Measurements from ENCODE around the gene C19orf73. TPM values are rescaled to one million over a fixed set of nuclear protein-coding genes. Genes with fewer than 3 reads are reported as not detected.

The C19orf73 gene
- total and polyA plus RNA-seq, 2 donors = 1.6 TPM; not detected in 1

DNA sequence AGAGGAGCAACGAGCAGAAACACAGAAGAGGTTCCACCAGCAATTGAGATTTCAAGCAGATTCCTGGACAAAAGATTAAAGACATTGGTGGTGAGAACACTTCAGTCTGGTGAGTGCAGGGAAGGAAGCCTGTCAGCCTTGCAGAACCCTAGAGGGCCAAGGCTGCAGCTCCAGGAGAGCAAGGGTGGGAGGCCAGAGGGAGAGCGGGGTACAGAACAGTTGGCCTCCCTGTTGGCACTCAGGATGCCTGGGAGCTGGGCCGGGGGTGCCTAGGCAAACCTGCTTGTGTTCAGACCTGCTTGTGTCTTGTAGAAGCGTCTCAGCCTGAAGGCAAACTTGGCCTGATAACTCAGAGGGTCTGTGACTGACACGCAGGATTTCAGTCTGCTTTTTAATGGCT, 9.9 kb downstream of the C19orf73 start:
- WGBS = 72% methylated on average over 5 of the region's 5 CpGs
- DNase-seq (ENCODE audit: extremely low spot score) = no peak
- Histone ChIP-seq H3K36me3 (ENCODE audit: insufficient read depth) (peaks cover 4% of the 10 kb centered on the region), H3K27ac (ENCODE audit: low read depth) (no peak overlapping the region), H3K4me1 (ENCODE audit: insufficient read depth) (no peaks in the 10 kb centered on the region), H3K4me3 (ENCODE audit: low read depth, low read length) (no peak overlapping the region)

DNA sequence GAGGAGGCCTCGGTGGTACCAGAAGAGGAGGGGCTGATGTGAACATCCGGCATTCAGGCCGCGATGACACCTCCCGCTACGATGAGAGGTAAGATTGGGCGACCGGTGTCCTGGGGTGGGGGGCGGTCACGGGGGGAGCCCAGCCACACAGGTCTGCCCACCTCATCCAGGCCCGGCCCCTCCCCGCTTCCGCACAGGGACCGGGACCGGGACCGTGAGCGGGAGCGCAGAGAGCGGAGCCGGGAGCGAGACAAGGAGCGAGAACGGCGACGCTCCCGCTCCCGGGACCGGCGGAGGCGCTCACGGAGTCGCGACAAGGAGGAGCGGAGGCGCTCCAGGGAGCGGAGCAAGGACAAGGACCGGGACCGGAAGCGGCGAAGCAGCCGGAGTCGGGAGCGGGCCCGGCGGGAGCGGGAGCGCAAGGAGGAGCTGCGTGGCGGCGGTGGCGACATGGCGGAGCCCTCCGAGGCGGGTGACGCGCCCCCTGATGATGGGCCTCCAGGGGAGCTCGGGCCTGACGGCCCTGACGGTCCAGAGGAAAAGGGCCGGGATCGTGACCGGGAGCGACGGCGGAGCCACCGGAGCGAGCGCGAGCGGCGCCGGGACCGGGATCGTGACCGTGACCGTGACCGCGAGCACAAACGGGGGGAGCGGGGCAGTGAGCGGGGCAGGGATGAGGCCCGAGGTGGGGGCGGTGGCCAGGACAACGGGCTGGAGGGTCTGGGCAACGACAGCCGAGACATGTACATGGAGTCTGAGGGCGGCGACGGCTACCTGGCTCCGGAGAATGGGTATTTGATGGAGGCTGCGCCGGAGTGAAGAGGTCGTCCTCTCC, 11.1 kb downstream of the C19orf73 start:
- DNase-seq (ENCODE audit: extremely low spot score) = no peak
- H3K27ac ChIP-seq (ENCODE audit: low read depth) = no peak overlapping the region
- no peak overlapping the region for H3K4me3 ChIP-seq (ENCODE audit: low read depth, low read length)
- 94% methylated on average over 93 of the region's 93 CpGs for WGBS
- H3K36me3 ChIP-seq (ENCODE audit: insufficient read depth) = peaks cover 4% of the 10 kb centered on the region
- no peaks in the 10 kb centered on the region for H3K4me1 ChIP-seq (ENCODE audit: insufficient read depth)

DNA sequence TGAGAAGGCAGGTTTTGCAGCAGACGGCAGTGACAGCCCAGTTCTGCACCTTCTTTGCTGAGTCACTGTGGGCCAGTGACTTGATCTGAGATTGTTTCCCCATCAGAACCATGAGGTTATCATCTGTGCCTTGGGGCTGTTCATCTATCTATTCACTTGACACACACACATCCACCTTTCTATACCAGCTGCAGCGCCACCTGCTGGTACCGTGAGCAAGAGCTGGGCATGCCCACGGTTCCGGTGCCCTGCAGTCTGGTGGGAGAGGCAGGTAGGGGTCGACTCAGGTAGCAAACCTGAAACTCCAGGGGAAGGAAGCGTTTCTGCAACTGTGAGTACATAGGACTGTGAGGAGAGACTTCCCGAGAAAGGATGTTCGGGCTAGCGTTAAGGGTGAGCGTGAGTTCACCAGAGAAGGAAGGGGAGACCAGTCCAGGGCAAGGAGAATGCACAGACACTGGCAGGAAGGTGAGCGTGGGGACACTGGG, 12.3 kb downstream of the C19orf73 start:
- WGBS = 62% methylated on average over 12 of the region's 12 CpGs
- H3K36me3 ChIP-seq (ENCODE audit: insufficient read depth) = peaks cover 4% of the 10 kb centered on the region
- DNase-seq (ENCODE audit: extremely low spot score) = no peak
- H3K4me3 ChIP-seq (ENCODE audit: low read depth, low read length) = no peak overlapping the region
- no peaks in the 10 kb centered on the region for H3K4me1 ChIP-seq (ENCODE audit: insufficient read depth)
- H3K27ac ChIP-seq (ENCODE audit: low read depth) = no peak overlapping the region

DNA sequence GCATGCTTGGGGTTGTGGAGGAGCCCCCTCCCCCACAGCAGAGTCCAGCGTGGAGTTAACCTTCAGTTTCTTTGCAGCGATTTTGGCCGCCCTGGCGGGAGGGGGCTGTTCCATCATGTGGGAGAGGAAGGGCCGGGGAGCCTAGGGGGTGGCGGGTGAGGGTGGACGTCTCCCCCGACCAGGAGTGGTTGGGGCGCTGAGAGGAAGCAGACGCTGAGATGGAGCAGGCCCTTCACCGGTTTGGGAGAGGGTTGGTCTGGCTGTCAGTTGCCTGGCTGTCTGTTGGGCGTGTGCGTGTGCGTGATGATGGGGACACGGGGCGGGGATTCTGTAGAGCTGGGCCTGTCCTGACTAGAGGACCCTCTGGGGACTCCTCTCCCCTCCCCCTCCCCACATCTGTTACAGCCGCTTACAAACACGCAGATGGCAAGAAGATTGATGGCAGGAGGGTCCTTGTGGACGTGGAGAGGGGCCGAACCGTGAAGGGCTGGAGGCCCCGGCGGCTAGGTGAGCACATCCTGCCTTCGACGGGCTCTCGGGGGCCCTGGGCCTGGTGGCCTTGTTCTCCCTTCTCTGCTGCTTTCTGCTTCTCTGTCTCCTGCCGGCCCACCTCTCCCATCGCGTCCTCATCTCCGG, 14.6 kb downstream of the C19orf73 start:
- Histone ChIP-seq H3K27ac (ENCODE audit: low read depth) (no peak overlapping the region), H3K4me3 (ENCODE audit: low read depth, low read length) (no peak overlapping the region), H3K4me1 (ENCODE audit: insufficient read depth) (no peaks in the 10 kb centered on the region), H3K36me3 (ENCODE audit: insufficient read depth) (peaks cover 6% of the 10 kb centered on the region)
- 79% methylated on average over 30 of the region's 30 CpGs for WGBS
- no peak for DNase-seq (ENCODE audit: extremely low spot score)

DNA sequence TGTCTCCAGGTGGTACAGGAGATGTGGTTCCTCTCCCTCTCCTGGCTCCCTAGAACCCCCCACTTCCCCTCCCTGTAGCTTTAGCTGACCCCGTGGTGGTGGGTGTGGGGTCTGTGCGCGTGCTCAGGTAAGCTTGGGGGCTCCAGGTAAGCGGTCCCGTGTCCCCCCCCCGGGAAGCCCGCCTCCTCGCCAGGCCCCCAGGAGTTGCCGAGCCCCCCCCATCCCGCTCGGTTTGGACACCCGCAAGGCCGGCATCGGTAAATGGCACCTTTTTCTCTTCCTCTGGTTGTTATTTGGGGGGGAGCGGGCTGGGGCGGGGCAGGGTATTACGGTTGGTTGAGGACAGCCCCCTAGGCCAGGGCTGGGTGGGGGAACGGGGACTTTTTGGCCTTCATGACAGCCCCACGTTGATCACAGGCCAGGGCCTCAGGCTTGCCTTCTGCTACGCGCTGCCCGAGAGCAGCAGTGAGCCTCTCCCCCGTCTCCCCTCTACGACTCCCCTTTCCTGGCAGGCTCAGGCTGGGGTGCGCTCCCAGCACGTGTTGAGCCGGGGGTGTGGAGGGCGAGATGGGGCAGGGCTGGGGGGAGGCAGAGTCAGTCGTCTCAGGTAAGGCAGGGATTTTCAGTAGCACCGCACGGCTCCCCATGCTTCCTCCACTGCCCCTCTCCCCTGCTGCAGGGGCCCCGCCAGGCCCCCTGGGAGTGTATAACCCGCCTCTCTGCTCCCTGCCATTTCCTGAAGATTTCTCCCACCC, 15.4 kb downstream of the C19orf73 start:
- Histone ChIP-seq H3K4me1 (ENCODE audit: insufficient read depth) (no peaks in the 10 kb centered on the region), H3K4me3 (ENCODE audit: low read depth, low read length) (no peak overlapping the region), H3K36me3 (ENCODE audit: insufficient read depth) (peaks cover 6% of the 10 kb centered on the region), H3K27ac (ENCODE audit: low read depth) (no peak overlapping the region)
- WGBS = 85% methylated on average over 33 of the region's 33 CpGs
- no peak for DNase-seq (ENCODE audit: extremely low spot score)

DNA sequence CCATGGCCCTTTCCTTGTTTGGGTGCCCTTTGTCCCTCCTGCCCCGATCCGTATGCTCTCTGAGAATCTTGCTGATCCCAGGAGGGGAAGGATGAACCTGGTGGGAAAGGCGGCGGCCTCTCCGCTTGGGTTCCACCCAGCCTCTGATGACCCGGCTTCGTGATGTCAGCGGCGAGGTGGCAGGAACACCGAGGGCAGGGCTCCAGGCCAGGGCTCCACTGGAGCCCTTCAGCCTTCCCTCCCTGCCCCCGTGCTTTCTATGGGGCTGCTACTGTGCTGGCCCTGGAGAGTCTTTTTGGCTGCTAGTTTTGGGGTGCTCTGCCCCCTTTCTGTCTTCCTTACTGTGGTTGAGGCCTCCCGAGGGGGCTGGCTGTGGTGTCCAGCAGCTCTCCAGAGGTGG, 16.6 kb downstream of the C19orf73 start:
- H3K36me3 ChIP-seq (ENCODE audit: insufficient read depth) = peaks cover 2% of the 10 kb centered on the region
- no peak for DNase-seq (ENCODE audit: extremely low spot score)
- H3K27ac ChIP-seq (ENCODE audit: low read depth) = no peak overlapping the region
- H3K4me3 ChIP-seq (ENCODE audit: low read depth, low read length) = no peak overlapping the region
- no peaks in the 10 kb centered on the region for H3K4me1 ChIP-seq (ENCODE audit: insufficient read depth)
- 88% methylated on average over 12 of the region's 12 CpGs for WGBS

DNA sequence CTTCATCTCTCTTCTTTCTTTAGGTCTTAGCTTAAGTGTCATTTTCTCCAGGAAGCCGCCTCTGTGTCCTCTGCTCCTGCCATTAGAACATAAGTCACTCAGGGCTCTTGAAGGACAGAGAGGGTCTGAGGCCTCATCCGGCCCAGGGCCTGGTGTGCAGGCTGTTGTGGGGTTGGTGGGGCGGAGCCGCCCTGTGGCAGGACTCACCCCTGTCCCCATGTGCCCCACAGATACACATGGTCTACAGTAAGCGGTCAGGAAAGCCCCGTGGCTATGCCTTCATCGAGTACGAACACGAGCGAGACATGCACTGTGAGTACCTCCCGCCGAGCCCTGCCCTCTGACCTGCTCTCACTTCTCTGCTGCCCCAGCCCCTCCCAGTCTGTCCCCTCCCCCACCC, 17.8 kb downstream of the C19orf73 start:
- Histone ChIP-seq H3K27ac (ENCODE audit: low read depth) (no peak overlapping the region), H3K36me3 (ENCODE audit: insufficient read depth) (peaks cover 2% of the 10 kb centered on the region), H3K4me3 (ENCODE audit: low read depth, low read length) (no peak overlapping the region), H3K4me1 (ENCODE audit: insufficient read depth) (no peaks in the 10 kb centered on the region)
- DNase-seq (ENCODE audit: extremely low spot score) = no peak
- WGBS = 88% methylated on average over 12 of the region's 12 CpGs

DNA sequence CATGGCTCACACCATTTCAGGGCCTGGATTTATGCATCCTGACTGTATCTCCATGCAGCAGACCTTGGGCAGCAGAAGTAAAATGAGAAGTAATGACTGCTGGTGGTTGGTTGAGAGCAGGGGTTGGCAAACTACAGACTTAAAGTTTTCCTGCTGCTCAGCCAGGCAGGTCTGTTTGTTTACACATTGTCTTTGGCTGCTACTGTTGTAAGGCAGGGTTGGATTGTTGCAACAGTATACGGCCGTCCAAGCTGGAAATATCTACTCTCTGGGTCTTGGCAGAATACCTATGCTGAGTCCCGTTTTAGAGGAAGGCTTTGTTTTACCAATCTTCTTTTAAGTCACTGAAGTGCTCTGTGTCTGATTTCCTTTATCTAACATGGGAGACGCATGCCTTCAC, 20.1 kb downstream of the C19orf73 start:
- DNase-seq (ENCODE audit: extremely low spot score) = no peak

DNA sequence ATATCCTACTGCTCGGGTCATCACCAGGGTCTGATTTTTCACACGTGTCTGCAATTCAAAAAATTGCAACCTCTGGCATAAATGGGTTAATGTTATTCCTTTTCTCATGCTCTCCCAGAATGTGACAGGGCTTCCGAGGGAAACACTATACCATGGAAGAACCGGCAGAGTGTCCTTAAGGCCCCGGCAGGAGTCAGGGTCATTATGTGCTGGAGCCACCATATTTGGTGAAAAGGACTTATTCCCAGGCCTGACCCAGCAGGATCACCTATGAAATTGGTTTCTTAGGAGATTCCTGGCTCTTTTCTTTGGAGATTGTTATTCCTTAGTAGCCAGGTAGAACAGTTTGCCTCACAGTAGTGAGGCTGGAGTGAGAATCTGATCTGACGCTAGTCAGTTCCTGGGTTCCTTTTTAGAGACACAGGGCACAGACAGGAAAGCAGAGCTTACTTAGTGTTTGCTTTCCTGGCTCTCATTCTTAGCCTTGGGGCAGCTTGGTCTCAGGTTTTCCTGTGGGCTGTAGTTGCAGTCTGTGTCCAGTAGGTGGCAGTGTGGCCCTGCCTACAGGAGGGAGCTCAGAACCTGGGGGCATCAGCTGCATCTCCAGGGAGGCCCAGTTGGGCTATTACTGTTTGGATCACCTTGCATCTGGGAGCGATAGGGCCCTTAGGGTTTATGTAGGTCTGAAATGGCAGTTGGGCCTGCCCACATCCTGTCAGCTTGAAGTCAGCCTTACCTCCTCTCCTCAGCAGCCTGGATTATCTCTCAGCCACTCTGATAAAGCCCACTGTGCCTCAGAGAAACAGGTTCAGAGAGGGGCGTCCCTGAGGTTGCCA, 21.3 kb downstream of the C19orf73 start:
- peaks cover 2% of the 10 kb centered on the region for H3K36me3 ChIP-seq (ENCODE audit: insufficient read depth)
- H3K4me1 ChIP-seq (ENCODE audit: insufficient read depth) = no peaks in the 10 kb centered on the region
- no peak overlapping the region for H3K4me3 ChIP-seq (ENCODE audit: low read depth, low read length)
- WGBS = 49% methylated on average over 8 of the region's 8 CpGs
- H3K27ac ChIP-seq (ENCODE audit: low read depth) = no peak overlapping the region
- DNase-seq (ENCODE audit: extremely low spot score) = no peak

More for the DNA sequence above, 20.1 kb downstream of the C19orf73 start:
- Histone ChIP-seq H3K27ac (ENCODE audit: low read depth) (no peak overlapping the region), H3K36me3 (ENCODE audit: insufficient read depth) (peaks cover 2% of the 10 kb centered on the region), H3K4me3 (ENCODE audit: low read depth, low read length) (no peak overlapping the region), H3K4me1 (ENCODE audit: insufficient read depth) (no peaks in the 10 kb centered on the region)
- WGBS = 73% methylated on average over 4 of the region's 4 CpGs

DNA sequence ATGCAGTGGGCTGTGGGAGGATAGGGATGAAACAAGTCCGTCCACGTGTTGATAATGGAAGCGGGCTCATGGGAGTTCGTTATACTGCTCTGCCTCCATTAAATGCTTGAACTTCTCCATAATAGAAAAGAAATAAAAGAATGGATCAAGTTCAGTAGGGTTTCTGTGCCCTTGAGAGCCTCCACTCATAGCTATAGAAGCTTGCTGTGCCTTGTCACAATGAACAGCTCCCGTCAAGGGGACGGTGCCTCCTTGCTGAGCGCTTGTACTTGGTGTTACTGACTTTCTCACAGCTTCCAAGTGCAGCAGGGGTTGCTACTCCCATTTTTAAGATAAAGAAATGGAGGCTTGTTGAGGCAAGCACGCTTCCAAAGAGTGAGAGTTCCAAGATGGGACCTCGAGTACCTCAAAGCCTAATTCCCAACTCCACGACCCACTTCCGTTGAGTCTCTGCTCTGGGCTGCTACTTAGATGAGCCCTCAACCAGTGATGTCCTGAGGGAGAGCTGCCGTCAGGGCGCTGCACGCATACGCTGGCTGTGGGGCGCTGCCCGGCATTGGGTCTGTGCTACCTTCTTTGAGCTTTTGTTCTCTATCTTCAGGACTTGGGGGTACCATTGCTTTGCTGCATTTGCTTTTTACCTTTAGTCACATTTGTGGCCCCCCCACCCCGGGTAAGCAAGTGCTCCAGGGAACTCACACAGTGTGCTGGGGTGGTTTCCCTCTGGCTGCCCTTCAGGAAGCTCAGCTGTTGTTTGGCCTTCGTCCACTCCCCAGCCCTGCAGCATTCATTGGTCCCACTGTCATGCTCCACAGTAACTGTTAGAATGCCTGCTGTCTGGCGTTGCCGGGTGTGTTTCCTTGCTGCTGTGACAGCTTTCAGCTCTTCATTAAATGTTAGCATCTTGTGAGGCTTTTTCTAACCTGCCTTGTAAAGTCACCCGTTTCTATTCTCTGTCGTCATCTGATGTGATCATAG, 24.1 kb downstream of the C19orf73 start:
- no peak overlapping the region for H3K4me3 ChIP-seq (ENCODE audit: low read depth, low read length)
- H3K27ac ChIP-seq (ENCODE audit: low read depth) = no peak overlapping the region
- no peak for DNase-seq (ENCODE audit: extremely low spot score)
- no peaks in the 10 kb centered on the region for H3K4me1 ChIP-seq (ENCODE audit: insufficient read depth)
- H3K36me3 ChIP-seq (ENCODE audit: insufficient read depth) = peaks cover 3% of the 10 kb centered on the region
- 71% methylated on average over 23 of the region's 23 CpGs for WGBS

DNA sequence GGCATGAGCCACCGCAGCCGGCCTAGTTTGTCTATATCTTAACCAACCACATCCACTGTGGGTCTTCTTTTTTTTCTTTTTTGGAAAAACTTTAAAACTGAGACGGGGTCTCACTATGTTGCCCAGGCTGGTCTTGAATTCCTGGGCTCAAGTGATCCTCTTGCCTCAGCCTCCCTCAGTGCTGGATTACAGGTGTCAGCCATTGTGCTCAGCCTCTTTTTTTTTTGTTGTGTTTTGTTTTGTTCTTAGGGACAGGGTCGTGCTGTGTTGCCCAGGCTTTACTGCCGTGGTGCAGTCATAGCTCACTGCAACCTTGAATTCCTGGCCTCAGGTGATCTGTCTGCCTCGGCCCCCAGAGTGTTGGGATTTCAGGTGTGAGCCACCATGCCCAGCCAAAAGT, 26.3 kb downstream of the C19orf73 start:
- no peaks in the 10 kb centered on the region for H3K4me1 ChIP-seq (ENCODE audit: insufficient read depth)
- DNase-seq (ENCODE audit: extremely low spot score) = no peak
- 89% methylated on average over 6 of the region's 6 CpGs for WGBS
- H3K4me3 ChIP-seq (ENCODE audit: low read depth, low read length) = no peak overlapping the region
- H3K27ac ChIP-seq (ENCODE audit: low read depth) = no peak overlapping the region
- H3K36me3 ChIP-seq (ENCODE audit: insufficient read depth) = peaks cover 3% of the 10 kb centered on the region

DNA sequence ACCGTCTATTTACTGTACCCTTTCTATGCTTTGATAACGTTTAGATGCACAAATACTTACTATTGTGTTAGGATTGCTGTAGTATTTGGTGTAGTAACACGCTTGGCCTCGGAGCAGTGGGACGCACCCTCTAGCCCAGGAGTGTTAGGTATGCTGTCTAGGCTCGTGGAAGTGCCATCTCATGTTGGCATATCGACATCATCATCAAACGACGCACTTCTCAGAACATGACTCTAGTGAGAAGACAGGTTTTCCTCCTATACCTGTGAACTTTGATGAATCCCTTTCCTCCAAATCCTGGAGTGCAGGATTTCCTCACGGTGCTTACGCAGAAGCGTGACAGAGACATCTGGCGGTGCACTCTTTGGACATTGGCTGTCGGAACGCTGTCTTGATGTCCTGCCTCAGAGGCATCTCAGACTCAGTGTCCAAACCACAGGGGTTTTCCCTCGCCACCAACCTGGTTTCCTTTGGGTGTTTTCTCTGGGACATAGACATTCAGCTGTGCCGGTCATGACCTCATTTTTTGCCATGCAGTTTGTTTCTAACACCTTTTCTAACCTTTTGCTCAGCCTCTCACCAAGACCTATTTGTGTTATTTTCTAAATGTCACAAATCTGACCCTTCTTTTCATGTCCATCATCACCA, 27.4 kb downstream of the C19orf73 start:
- WGBS = 94% methylated on average over 17 of the region's 17 CpGs
- no peak for DNase-seq (ENCODE audit: extremely low spot score)
- peaks cover 3% of the 10 kb centered on the region for H3K36me3 ChIP-seq (ENCODE audit: insufficient read depth)
- no peak overlapping the region for H3K4me3 ChIP-seq (ENCODE audit: low read depth, low read length)
- H3K4me1 ChIP-seq (ENCODE audit: insufficient read depth) = no peaks in the 10 kb centered on the region
- H3K27ac ChIP-seq (ENCODE audit: low read depth) = no peak overlapping the region

Measured in urinary bladder (tissue), 4 donors.